ENCODE results near the gene CAVIN2.

CAVIN2 gene

GRCh38 chr2:191839918-191840804 lies 6.7 kb downstream of the CAVIN2 start:
- no peak for DNase-seq (ENCODE audit: low read depth, low spot score)

- no peak for DNase-seq (ENCODE audit: low read depth, low spot score)
Measured at GRCh38 chr2:191838526-191838925, 8.4 kb downstream of the CAVIN2 start.

GRCh38 chr2:191836853-191837769 lies 9.8 kb downstream of the CAVIN2 start:
- no peak for DNase-seq (ENCODE audit: low read depth, low spot score)

- DNase-seq (ENCODE audit: low read depth, low spot score): no peak
Measured at GRCh38 chr2:191836471-191836852, 10.4 kb downstream of the CAVIN2 start.

- no peak for DNase-seq (ENCODE audit: low read depth, low spot score)
Measured at GRCh38 chr2:191835539-191836350, 11.1 kb downstream of the CAVIN2 start.

GRCh38 chr2:191835100-191835499 lies 11.8 kb downstream of the CAVIN2 start:
- no peak for DNase-seq (ENCODE audit: low read depth, low spot score)

- no peak for DNase-seq (ENCODE audit: low read depth, low spot score)
Measured at GRCh38 chr2:191833356-191833755, 13.5 kb downstream of the CAVIN2 start.

GRCh38 chr2:191832668-191833067 lies 14.2 kb downstream of the CAVIN2 start:
- no peak for DNase-seq (ENCODE audit: low read depth, low spot score)

- DNase-seq (ENCODE audit: low read depth, low spot score): no peak
Measured at GRCh38 chr2:191831410-191831994, 15.4 kb downstream of the CAVIN2 start.

GRCh38 chr2:191824398-191824797 lies 22.5 kb downstream of the CAVIN2 start:
- no peak for DNase-seq (ENCODE audit: low read depth, low spot score)

GRCh38 chr2:191821078-191821477 lies 25.8 kb downstream of the CAVIN2 start:
- no peak for DNase-seq (ENCODE audit: low read depth, low spot score)

GRCh38 chr2:191818725-191819350 lies 28.1 kb downstream of the CAVIN2 start:
- DNase-seq (ENCODE audit: low read depth, low spot score): no peak

- DNase-seq (ENCODE audit: low read depth, low spot score): no peak
Measured at GRCh38 chr2:191818133-191818532, 28.8 kb downstream of the CAVIN2 start.

GRCh38 chr2:191815010-191815409 lies 31.9 kb downstream of the CAVIN2 start:
- DNase-seq (ENCODE audit: low read depth, low spot score): no peak

- no peak for DNase-seq (ENCODE audit: low read depth, low spot score)
Measured at GRCh38 chr2:191813943-191814342, 32.9 kb downstream of the CAVIN2 start.

GRCh38 chr2:191811807-191812602 lies 34.9 kb downstream of the CAVIN2 start:
- DNase-seq (ENCODE audit: low read depth, low spot score): peak; percentile 43

GRCh38 chr2:191806396-191806795 lies 40.5 kb downstream of the CAVIN2 start:
- DNase-seq (ENCODE audit: low read depth, low spot score): no peak

GRCh38 chr2:191804766-191805165 lies 42.1 kb downstream of the CAVIN2 start:
- no peak for DNase-seq (ENCODE audit: low read depth, low spot score)

- DNase-seq (ENCODE audit: low read depth, low spot score): no peak
Measured at GRCh38 chr2:191803007-191803406, 43.9 kb downstream of the CAVIN2 start.

- no peak for DNase-seq (ENCODE audit: low read depth, low spot score)
Measured at GRCh38 chr2:191802180-191802579, 44.7 kb downstream of the CAVIN2 start.
